ENCODE data around the gene SASS6.

SASS6 gene

GRCh38 chr1:100122177-100122576 lies 10.6 kb downstream of the SASS6 start:
- no peak overlapping the region for H3K4me3 ChIP-seq (ENCODE audit: low read depth, low read length)
- no peak for DNase-seq (ENCODE audit: low read depth, low spot score)
- TF ChIP-seq CTCF (IDR thresholded peaks at IDR 0.05; ENCODE audit: low read depth, low read length) = no peak
- in situ Hi-C loops (cut with HindIII; ENCODE audit: low sequenced_read_pairs) = no loop called here

GRCh38 chr1:100115524-100115923 lies 17.2 kb downstream of the SASS6 start:
- TF ChIP-seq CTCF (IDR thresholded peaks at IDR 0.05; ENCODE audit: low read depth, low read length) = no peak
- no peak for DNase-seq (ENCODE audit: low read depth, low spot score)
- H3K4me3 ChIP-seq (ENCODE audit: low read depth, low read length) = no peak overlapping the region
- in situ Hi-C loops (cut with HindIII; ENCODE audit: low sequenced_read_pairs) = no loop called here

- TF ChIP-seq CTCF (IDR thresholded peaks at IDR 0.05; ENCODE audit: low read depth, low read length) = no peak
- in situ Hi-C loops (cut with HindIII; ENCODE audit: low sequenced_read_pairs) = no loop called here
- DNase-seq (ENCODE audit: low read depth, low spot score) = no peak
- H3K4me3 ChIP-seq (ENCODE audit: low read depth, low read length) = no peak overlapping the region
Observed at GRCh38 chr1:100109554-100110066, 23.1 kb downstream of the SASS6 start.

- in situ Hi-C loops (cut with HindIII; ENCODE audit: low sequenced_read_pairs) = no loop called here
Observed at GRCh38 chr1:100107696-100108095, 25.0 kb downstream of the SASS6 start.

GRCh38 chr1:100101564-100101963 lies 31.2 kb downstream of the SASS6 start:
- in situ Hi-C loops (cut with HindIII; ENCODE audit: low sequenced_read_pairs) = no loop called here
- TF ChIP-seq CTCF (IDR thresholded peaks at IDR 0.05; ENCODE audit: low read depth, low read length) = no peak
- DNase-seq (ENCODE audit: low read depth, low spot score) = no peak
- H3K4me3 ChIP-seq (ENCODE audit: low read depth, low read length) = no peak overlapping the region

More at GRCh38 chr1:100107696-100108095, 25.0 kb downstream of the SASS6 start:
- no peak for TF ChIP-seq CTCF (IDR thresholded peaks at IDR 0.05; ENCODE audit: low read depth, low read length)
- no peak overlapping the region for H3K4me3 ChIP-seq (ENCODE audit: low read depth, low read length)
- DNase-seq (ENCODE audit: low read depth, low spot score) = no peak

GRCh38 chr1:100100202-100100601 lies 32.5 kb downstream of the SASS6 start:
- TF ChIP-seq CTCF (IDR thresholded peaks at IDR 0.05; ENCODE audit: low read depth, low read length) = no peak
- no peak for DNase-seq (ENCODE audit: low read depth, low spot score)
- no peak overlapping the region for H3K4me3 ChIP-seq (ENCODE audit: low read depth, low read length)
- in situ Hi-C loops (cut with HindIII; ENCODE audit: low sequenced_read_pairs) = no loop called here

- in situ Hi-C loops (cut with HindIII; ENCODE audit: low sequenced_read_pairs) = no loop called here
- TF ChIP-seq CTCF (IDR thresholded peaks at IDR 0.05; ENCODE audit: low read depth, low read length) = no peak
- DNase-seq (ENCODE audit: low read depth, low spot score) = no peak
- no peak overlapping the region for H3K4me3 ChIP-seq (ENCODE audit: low read depth, low read length)
Observed at GRCh38 chr1:100090471-100090870, 42.3 kb downstream of the SASS6 start.
